Mammary epithelial cell (primary cell): ENCODE data around the gene TGM5.

Experiments used
- EZH2 ChIP-seq: IDR thresholded peaks from 2 replicates; pipeline ENCODE4 v1.6.1; 2012; ENCODE audit warnings: low read length, inconsistent platforms, borderline replicate concordance
- TF ChIP-seq, protein P1 (sequence below), 2 donors: IDR thresholded peaks in 1 of 2; conservative IDR thresholded peaks in 1 of 2; 2 replicates each; pipeline ENCODE4 v1.5.1; 2011 to 2012; ENCODE audit warnings: inconsistent platforms in 2 of 2, low read length in 2 of 2, mild to moderate bottlenecking in 2 of 2, control low read depth in 1 of 2, low read depth in 1 of 2; ENCODE audit not compliant: insufficient read depth in 1 of 2; ENCODE audit errors: extremely low read depth in 1 of 2

DNA sequence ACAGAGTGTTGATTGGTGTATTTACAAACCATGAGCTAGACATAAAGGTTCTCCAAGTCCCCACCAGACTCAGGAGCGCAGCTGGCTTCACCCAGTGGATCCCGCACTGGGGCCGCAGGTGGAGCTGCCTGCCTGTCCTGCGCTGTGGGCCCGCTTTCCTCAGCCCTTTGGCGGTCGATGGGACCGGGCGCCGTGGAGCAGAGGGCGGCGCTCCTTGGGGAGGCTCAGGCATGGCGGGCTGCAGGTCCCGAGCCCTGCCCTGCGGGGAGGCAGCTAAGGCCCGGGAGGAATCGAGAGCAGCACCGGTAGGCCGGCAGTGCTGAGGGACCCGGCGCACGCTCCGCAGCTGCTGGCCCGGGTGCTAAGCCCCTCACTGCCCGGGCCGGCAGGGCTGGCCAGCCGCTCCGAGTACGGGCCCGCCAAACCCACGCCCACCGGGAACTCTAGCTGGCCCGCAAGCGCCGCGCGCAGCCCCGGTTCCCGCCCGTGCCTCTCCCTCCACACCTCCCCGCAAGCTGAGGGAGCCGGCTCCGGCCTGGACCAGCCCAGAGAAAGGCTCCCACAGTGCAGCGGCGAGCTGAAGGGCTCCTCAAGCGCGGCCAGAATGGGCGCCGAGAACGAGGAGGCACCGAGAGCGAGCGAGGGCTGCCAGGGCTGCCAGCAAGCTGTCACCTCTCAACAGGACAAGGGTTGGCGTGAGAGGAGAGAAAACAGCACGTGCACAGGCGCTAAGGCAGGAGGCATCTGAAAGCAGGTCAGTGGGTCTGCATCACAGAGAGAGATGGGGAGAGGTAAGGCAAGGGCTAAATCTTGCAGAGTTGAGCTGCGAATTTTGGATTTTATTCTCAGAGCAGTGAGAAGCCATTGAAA lies 40.1 kb downstream of the TGM5 start:
- TF ChIP-seq, protein P1, sequence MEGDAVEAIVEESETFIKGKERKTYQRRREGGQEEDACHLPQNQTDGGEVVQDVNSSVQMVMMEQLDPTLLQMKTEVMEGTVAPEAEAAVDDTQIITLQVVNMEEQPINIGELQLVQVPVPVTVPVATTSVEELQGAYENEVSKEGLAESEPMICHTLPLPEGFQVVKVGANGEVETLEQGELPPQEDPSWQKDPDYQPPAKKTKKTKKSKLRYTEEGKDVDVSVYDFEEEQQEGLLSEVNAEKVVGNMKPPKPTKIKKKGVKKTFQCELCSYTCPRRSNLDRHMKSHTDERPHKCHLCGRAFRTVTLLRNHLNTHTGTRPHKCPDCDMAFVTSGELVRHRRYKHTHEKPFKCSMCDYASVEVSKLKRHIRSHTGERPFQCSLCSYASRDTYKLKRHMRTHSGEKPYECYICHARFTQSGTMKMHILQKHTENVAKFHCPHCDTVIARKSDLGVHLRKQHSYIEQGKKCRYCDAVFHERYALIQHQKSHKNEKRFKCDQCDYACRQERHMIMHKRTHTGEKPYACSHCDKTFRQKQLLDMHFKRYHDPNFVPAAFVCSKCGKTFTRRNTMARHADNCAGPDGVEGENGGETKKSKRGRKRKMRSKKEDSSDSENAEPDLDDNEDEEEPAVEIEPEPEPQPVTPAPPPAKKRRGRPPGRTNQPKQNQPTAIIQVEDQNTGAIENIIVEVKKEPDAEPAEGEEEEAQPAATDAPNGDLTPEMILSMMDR (conservative IDR thresholded peaks at IDR 0.05 in 1 of 2, IDR thresholded peaks at IDR 0.05 in 1 of 2; ENCODE audit: extremely low read depth in 1 of 2, insufficient read depth in 1 of 2, low read depth in 1 of 2, low read length in 2 of 2): no peak
- no peak for TF ChIP-seq EZH2
